Measurements from ENCODE around the gene NEDD9.

The NEDD9 gene, protein sequence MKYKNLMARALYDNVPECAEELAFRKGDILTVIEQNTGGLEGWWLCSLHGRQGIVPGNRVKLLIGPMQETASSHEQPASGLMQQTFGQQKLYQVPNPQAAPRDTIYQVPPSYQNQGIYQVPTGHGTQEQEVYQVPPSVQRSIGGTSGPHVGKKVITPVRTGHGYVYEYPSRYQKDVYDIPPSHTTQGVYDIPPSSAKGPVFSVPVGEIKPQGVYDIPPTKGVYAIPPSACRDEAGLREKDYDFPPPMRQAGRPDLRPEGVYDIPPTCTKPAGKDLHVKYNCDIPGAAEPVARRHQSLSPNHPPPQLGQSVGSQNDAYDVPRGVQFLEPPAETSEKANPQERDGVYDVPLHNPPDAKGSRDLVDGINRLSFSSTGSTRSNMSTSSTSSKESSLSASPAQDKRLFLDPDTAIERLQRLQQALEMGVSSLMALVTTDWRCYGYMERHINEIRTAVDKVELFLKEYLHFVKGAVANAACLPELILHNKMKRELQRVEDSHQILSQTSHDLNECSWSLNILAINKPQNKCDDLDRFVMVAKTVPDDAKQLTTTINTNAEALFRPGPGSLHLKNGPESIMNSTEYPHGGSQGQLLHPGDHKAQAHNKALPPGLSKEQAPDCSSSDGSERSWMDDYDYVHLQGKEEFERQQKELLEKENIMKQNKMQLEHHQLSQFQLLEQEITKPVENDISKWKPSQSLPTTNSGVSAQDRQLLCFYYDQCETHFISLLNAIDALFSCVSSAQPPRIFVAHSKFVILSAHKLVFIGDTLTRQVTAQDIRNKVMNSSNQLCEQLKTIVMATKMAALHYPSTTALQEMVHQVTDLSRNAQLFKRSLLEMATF

DNA sequence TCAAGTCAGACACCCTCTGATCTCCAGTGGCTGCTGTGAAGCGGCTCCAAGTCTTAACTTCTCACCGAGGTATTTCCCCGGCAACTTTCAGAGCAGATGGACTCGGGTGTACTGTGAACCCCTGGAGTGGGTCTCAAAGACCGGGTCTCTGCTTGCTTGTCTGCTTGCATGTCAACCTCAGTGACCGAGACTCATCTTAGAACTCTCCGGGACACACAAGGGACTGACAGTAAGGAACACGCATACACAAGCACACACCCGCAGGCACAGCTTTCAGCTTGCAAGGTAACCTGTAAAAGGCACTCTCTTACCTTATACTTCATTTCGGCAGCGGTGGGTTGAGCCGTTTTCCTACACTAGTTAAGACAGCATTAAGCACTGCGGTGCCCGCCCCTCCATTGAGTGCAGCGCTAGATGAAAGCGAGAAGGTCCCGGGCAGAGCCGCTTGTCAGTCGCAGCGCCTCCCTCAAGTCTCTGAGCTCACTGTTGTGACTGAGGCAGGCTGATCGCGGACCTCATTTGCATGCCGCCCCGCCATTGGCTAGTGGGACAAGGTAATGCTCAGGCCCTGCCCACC is at the start of gene NEDD9:
NEDD9 (minus strand) TSS at position 476 of the 577 bp plus-strand sequence; CDS start at position 323, 153 bp downstream.
- TF ChIP-seq, protein P1, sequence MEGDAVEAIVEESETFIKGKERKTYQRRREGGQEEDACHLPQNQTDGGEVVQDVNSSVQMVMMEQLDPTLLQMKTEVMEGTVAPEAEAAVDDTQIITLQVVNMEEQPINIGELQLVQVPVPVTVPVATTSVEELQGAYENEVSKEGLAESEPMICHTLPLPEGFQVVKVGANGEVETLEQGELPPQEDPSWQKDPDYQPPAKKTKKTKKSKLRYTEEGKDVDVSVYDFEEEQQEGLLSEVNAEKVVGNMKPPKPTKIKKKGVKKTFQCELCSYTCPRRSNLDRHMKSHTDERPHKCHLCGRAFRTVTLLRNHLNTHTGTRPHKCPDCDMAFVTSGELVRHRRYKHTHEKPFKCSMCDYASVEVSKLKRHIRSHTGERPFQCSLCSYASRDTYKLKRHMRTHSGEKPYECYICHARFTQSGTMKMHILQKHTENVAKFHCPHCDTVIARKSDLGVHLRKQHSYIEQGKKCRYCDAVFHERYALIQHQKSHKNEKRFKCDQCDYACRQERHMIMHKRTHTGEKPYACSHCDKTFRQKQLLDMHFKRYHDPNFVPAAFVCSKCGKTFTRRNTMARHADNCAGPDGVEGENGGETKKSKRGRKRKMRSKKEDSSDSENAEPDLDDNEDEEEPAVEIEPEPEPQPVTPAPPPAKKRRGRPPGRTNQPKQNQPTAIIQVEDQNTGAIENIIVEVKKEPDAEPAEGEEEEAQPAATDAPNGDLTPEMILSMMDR (IDR thresholded peaks at IDR 0.05), result no peak

GRCh38 chr6:11282245-11282644 is 49.8 kb upstream of the NEDD9 start:
- TF ChIP-seq, protein P1 (IDR thresholded peaks at IDR 0.05), result no peak

DNA sequence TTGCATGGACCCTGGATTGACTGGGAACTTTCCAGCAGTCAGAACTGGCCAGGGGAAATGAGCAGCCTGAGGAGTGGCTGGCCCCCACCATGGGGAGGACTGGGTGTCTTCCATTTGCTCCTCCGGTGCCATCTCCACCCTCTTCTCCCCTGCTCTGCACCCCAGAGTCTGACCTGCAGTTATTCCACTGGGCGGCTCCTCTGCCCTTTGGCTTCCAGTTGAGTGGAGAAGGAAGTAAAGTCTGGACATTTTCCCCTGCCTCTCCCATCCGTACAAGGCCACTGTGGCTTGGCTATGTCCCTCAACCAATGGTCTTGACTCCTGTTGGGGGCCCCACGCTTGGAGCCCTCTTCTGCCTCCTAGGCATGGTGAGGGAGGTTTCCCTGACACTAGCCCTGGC is 47.9 kb upstream of the NEDD9 start:
- TF ChIP-seq, protein P1 (IDR thresholded peaks at IDR 0.05), result no peak

- TF ChIP-seq, protein P1 (IDR thresholded peaks at IDR 0.05), result no peak
These were observed 46.8 kb upstream of the NEDD9 start for GRCh38 chr6:11279284-11279689.

GRCh38 chr6:11278207-11278559 is 45.7 kb upstream of the NEDD9 start:
- TF ChIP-seq, protein P1 (IDR thresholded peaks at IDR 0.05), result no peak

DNA sequence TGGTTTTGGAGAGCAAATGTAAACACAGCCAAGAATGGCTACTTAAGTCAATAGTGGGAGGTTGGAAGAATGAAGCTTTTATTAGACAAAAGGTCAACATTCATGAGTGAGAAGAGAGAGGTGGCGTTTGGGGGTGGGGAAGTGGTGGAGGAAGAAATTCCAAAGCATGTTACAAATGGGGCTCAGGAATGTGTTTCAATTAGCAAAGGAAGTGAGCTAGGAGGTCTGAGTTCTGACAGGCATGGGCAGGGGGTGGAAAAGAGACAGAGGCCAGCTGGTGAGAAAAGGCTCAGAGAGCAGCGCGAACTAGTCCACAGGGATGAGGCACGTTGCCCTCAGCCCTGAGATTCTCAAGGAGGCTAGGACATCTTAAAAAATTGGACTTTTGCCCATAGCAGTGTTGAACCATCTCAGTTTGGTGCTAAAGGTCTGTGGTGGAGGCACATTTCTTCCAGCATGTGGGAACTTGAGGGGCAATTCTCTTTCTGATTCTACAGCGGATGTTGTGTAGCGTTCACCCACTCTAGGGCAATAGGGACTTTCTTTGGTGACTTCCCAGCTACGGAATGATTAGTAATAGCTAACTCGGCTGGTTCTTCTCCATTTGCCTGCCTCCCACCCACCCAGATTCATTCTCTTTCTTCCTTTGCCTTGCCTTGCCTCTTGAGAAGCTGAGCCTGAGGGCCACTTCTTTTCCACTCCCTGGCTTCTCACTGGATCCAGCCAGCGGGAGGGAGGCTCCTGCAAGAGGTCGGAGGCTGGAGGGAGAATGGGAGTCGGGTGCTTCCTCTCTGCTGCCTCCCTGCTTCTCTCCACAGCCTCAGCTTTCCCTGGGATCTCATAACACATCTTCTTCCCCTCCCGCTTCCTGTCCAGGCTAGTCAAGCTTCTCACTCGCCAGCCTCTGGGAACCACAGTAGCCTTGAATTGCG is 45.1 kb upstream of the NEDD9 start:
- TF ChIP-seq, protein P1 (IDR thresholded peaks at IDR 0.05), result no peak

DNA sequence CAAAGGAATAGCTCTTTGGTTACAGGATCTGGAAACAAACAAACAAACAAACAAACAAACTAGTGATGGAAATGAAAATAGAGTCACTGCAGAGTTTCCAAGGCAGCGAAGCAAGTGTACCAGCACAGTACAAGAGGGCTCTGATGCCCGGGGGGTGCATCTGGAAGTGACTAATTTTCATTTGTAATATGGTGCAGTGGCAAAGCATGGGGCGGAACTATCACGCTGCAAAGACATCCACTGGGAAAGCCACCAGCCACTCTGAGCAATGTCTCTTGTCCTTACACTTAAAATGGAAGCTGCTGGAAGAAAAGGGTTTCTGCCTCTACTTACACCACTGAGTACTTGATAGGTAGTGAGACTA is 44.4 kb upstream of the NEDD9 start:
- TF ChIP-seq, protein P1 (IDR thresholded peaks at IDR 0.05), result no peak
